ENCODE measurements around the gene BTBD9. TPM values are rescaled to one million over a fixed set of nuclear protein-coding genes. Genes with fewer than 3 reads are reported as not detected.

Gene BTBD9
- polyA plus RNA-seq, 2 of the 4 experiments (the other 2 are of a cell fraction) = 2.3 to 4.6 TPM

GRCh38 chr6:38555606-38556005 lies 84.1 kb downstream of the BTBD9 start:
- DNase-seq (ENCODE audit: low read depth in 1 of 2, low spot score in 1 of 2) (no peak), ATAC-seq (no peak), FAIRE-seq (no peak)
- Histone ChIP-seq H3K4me2 (no peak overlapping the region), H3K4me3 (no peak overlapping the region), H3K9me3 (no peaks in the 10 kb centered on the region), H3K27ac (no peak overlapping the region), H3K4me1 (peaks cover 7% of the 10 kb centered on the region; the same call in 1 of the 3 replicates)
- TF ChIP-seq FOSB (CRISPR knock-in tag; IDR thresholded peaks at IDR 0.05) = no peak
- TF ChIP-seq POLR2AphosphoS2 (conservative IDR thresholded peaks at IDR 0.05; ENCODE audit: low read length) = no peak
- TF ChIP-seq HOXA7 (CRISPR knock-in tag; IDR thresholded peaks at IDR 0.05) = no peak
- TF ChIP-seq REST (IDR thresholded peaks at IDR 0.05) = no peak
- no peak for TF ChIP-seq FOXS1 (CRISPR knock-in tag; IDR thresholded peaks at IDR 0.05)
- no peak for TF ChIP-seq NR3C1 (IDR thresholded peaks at IDR 0.05)
- no peak for TF ChIP-seq MYC (IDR thresholded peaks at IDR 0.05; ENCODE audit: borderline replicate concordance, low read length)
- TF ChIP-seq HMGXB4 (CRISPR knock-in tag; IDR thresholded peaks at IDR 0.05; ENCODE audit: borderline replicate concordance) = no peak
- no peak for TF ChIP-seq NPAS2 (CRISPR knock-in tag; IDR thresholded peaks at IDR 0.05; ENCODE audit: borderline replicate concordance)
- no peak for TF ChIP-seq ATOH8 (CRISPR knock-in tag; IDR thresholded peaks at IDR 0.05; ENCODE audit: low read depth)
- TF ChIP-seq MAX (IDR thresholded peaks at IDR 0.05) = no peak
- TF ChIP-seq TFCP2L1 (CRISPR knock-in tag; IDR thresholded peaks at IDR 0.05) = no peak
- TF ChIP-seq ZSCAN20 (CRISPR knock-in tag; IDR thresholded peaks at IDR 0.05) = no peak
- no peak for TF ChIP-seq FOSL2 (IDR thresholded peaks at IDR 0.05)
- no peak for TF ChIP-seq FOSL2 (CRISPR knock-in tag; IDR thresholded peaks at IDR 0.05)
- TF ChIP-seq EHF (CRISPR knock-in tag; IDR thresholded peaks at IDR 0.05) = no peak
- no peak for TF ChIP-seq CHD2 (IDR thresholded peaks at IDR 0.05; ENCODE audit: low read length, partially characterized antibody)
- TF ChIP-seq RARB (CRISPR knock-in tag; IDR thresholded peaks at IDR 0.05) = no peak
- WGBS (ENCODE audit: missing lambda C conversion rate) = 70% methylated on average over 3 of the region's 3 CpGs
- CTCF ChIA-PET = no interaction called here
- POLR2A ChIA-PET = no interaction called here

GRCh38 chr6:38554700-38555413 lies 84.9 kb downstream of the BTBD9 start:
- WGBS (ENCODE audit: missing lambda C conversion rate) = 57% methylated on average over 4 of the region's 4 CpGs

More at GRCh38 chr6:38554700-38555413, 84.9 kb downstream of the BTBD9 start:
- FAIRE-seq (no peak), ATAC-seq (no peak), DNase-seq (ENCODE audit: low read depth in 1 of 2, low spot score in 1 of 2) (no peak)
- CTCF ChIA-PET = no interaction called here
- Histone ChIP-seq H3K27ac (no peak overlapping the region), H3K4me1 (peaks cover 7% of the 10 kb centered on the region; the same call in 1 of the 3 replicates), H3K4me3 (no peak overlapping the region), H3K4me2 (0 out of 3 replicates have a peak overlapping the region, but pooled peaks have one; percentile 16), H3K9me3 (no peaks in the 10 kb centered on the region)
- POLR2A ChIA-PET = no interaction called here
- TF ChIP-seq FOSL2 (IDR thresholded peaks at IDR 0.05) = no peak
- TF ChIP-seq FOSL2 (CRISPR knock-in tag; IDR thresholded peaks at IDR 0.05) = peak; percentile 37; the same call in 1 of the 2 replicates
- TF ChIP-seq KDM5A (IDR thresholded peaks at IDR 0.05) = no peak

Data from A549 (cell line).